Measurements from ENCODE around the gene EIF5A. TPM values are rescaled to one million over a fixed set of nuclear protein-coding genes. Genes with fewer than 3 reads are reported as not detected.

EIF5A gene
- polyA plus RNA-seq, 2 of the 4 experiments (the other 2 are of a cell fraction) = 969 to 1,918 TPM

DNA sequence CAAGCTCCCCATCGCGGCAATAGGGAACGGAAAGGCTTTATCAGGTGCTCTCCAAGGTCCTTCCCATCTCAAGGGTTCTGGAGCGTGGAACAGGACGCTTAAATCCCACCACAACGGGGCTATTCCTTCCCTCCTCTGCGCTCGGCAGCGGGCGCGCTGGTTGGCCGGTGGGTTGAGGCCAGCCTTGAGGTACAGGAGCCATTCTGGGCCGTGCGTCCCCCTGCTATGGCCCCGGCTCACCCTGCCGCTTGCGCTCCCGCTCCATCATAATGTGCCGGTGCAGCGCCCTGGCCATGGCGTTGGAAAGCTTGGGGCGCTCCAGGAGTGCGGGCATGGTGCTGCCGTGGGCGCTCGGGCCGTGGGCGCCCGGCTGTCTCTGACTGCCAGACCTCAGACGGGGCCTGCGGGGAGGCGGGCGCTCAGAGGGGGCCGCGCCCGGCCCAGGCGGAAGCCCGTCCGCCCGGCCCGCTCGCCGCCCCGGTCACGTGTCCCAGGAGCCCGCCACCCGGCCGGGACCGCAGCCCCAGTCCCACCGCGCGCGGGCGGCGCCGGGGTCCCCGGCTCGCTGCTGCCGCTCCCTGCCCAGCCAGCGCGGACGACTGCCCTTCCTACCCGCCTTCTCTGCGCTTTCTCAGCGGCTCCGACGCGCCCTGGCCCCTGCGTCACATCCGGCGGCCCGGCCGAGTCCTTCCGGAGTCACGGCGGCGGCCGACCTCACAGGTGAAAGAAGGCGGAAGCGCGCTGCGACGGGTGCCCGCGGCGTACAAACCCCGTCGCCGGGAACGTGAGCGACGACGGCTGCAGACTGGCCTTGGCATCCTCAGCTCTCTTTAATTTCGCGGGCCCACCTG is 7.5 kb downstream of the EIF5A start, which contains the start of gene GPS2 (continued):
- TF ChIP-seq, protein P1, sequence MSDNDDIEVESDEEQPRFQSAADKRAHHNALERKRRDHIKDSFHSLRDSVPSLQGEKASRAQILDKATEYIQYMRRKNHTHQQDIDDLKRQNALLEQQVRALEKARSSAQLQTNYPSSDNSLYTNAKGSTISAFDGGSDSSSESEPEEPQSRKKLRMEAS (IDR thresholded peaks at IDR 0.05) = peak; percentile 93
- TF ChIP-seq, protein P2, sequence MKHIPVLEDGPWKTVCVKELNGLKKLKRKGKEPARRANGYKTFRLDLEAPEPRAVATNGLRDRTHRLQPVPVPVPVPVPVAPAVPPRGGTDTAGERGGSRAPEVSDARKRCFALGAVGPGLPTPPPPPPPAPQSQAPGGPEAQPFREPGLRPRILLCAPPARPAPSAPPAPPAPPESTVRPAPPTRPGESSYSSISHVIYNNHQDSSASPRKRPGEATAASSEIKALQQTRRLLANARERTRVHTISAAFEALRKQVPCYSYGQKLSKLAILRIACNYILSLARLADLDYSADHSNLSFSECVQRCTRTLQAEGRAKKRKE (CRISPR knock-in tag; IDR thresholded peaks at IDR 0.05; ENCODE audit: low read depth) = peak; percentile 62; the same call in 1 of the 2 replicates
- TF ChIP-seq POLR2AphosphoS2 (conservative IDR thresholded peaks at IDR 0.05; ENCODE audit: low read length) = peak; percentile 87; the same call in 1 of the 2 replicates
- 0 out of 3 replicates have a peak, but pooled peaks have one; percentile 20 for TF ChIP-seq SMC3 (IDR thresholded peaks at IDR 0.05)
- 0 out of 2 replicates have a peak, but pooled peaks have one; percentile 31 for TF ChIP-seq ESRRA (IDR thresholded peaks at IDR 0.05; ENCODE audit: borderline replicate concordance, low read length)

DNA sequence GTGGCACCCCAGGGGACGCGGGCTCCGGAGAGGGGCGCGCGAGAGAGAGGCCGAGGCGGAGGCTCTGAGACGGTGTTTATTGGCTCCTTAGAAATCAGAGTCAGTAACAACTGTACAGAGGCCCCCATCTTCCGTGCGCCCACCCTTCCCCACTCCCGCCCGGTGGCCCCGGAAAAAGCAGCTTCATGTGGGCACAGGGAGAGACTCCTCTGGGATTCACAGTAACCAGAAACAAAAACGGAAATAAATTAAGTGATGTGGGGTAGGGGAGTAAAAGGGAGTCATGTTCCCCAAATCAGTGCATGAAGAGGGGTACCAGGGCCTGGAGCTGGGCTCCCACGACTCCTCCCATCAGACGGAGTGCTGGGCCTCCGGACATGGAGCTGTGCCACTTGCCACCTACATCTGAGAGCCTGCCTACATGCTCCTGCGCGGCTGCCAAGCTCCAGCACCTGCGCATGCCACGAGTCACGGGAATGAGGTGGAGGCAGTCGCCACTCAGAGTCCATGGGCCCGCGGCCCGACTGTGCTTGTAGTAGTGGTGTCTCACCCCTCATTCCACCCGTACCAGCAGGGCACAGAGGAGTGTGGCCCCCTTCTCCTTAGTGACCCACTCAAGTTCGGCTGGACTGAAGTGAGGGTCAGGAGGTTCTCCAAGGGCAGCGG is 8.3 kb downstream of the EIF5A start:
- Histone ChIP-seq H3K4me2 (peak overlapping the region; percentile 90), H3K4me3 (peak overlapping the region; percentile 75), H3K9me3 (no peaks in the 10 kb centered on the region), H3K27ac (peak overlapping the region; percentile 88 to 95), H3K4me1 (peaks cover 39% of the 10 kb centered on the region)
- FAIRE-seq = no peak
- ChIA-PET CTCF (interaction anchor here (0.7 to 6.1 kb wide), 7 partner anchors 10 to 40 kb away, joined by 3 to 58 read pairs (median 7); no protein-coding TSS in a partner anchor), POLR2A (interaction anchor here (0.9 to 4.0 kb wide), 2 partner anchors 14 to 21 kb away, joined by 3 to 22 read pairs; partner anchors contain the start of genes ACAP1 and NEURL4)
- WGBS (ENCODE audit: missing lambda C conversion rate) = 49% methylated on average over 22 of the region's 30 CpGs
- 0 out of 5 replicates have a peak, but pooled peaks of 1 of the 2 experiments have one; percentile 5 for TF ChIP-seq EP300 (IDR thresholded peaks at IDR 0.05)
- TF ChIP-seq, protein P2 (CRISPR knock-in tag; IDR thresholded peaks at IDR 0.05; ENCODE audit: low read depth) = 0 out of 2 replicates have a peak, but pooled peaks have one; percentile 1
- 0 out of 2 replicates have a peak, but pooled peaks have one; percentile 24 for TF ChIP-seq POLR2A (IDR thresholded peaks at IDR 0.05; ENCODE audit: low read length)
- TF ChIP-seq RAD21 (conservative IDR thresholded peaks at IDR 0.05 in 1 of 2, IDR thresholded peaks at IDR 0.05 in 1 of 2) = no peak
- no peak for TF ChIP-seq HOXB13 (CRISPR knock-in tag; IDR thresholded peaks at IDR 0.05; ENCODE audit: low read depth)
- peak; percentile 43 for TF ChIP-seq KDM5A (IDR thresholded peaks at IDR 0.05)
- peak in 1 of 2 experiments; percentile 67; a peak in 2 of 5 replicates for TF ChIP-seq JUN (IDR thresholded peaks at IDR 0.05)
- TF ChIP-seq SREBF2 (IDR thresholded peaks at IDR 0.05) = no peak
- ATAC-seq = peak in 1 of 2 experiments; percentile 23; a peak in 4 of 6 replicates
- DNase-seq (ENCODE audit: low read depth in 1 of 2, low spot score in 1 of 2) = no peak

DNA sequence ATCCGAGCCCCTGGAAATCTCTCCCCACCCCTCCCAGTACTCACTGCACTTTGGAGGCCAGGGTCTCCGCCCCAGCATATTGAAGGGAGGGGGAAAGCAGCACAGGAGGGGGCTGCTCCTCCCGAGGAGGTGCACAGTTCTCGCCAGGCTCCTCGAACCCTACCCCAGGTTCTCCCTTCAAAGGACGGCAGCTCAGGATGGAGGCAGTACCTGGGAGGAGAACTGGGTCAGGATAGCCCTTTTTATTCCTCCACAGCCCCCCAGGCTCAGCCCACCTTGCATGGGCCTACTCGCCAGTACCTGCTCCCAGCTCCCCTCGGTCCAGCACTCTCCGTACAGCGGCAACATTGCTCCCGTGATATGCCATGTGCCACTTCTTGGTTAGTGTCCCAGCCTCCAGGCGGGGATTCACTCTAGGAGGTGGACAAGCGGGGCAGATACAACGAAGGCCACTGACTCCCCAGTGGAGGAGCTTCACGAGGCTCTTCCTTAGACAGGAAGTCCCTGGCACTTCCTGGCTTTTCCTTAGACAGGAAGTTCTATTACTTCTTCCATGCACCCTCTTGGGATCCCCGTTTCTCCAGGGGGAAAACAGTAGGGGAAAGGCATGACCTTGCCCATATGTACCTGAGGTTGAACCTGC is 9.9 kb downstream of the EIF5A start:
- Histone ChIP-seq H3K4me3 (no peak overlapping the region), H3K4me2 (no peak overlapping the region), H3K4me1 (peaks cover 26% of the 10 kb centered on the region; the same call in 2 of the 3 replicates), H3K9me3 (no peaks in the 10 kb centered on the region), H3K27ac (no peak overlapping the region)
- 90% methylated on average over 16 of the region's 16 CpGs for WGBS (ENCODE audit: missing lambda C conversion rate)
- no peak for DNase-seq (ENCODE audit: low read depth in 1 of 2, low spot score in 1 of 2)
- TF ChIP-seq, protein P3, sequence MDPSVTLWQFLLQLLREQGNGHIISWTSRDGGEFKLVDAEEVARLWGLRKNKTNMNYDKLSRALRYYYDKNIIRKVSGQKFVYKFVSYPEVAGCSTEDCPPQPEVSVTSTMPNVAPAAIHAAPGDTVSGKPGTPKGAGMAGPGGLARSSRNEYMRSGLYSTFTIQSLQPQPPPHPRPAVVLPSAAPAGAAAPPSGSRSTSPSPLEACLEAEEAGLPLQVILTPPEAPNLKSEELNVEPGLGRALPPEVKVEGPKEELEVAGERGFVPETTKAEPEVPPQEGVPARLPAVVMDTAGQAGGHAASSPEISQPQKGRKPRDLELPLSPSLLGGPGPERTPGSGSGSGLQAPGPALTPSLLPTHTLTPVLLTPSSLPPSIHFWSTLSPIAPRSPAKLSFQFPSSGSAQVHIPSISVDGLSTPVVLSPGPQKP (IDR thresholded peaks at IDR 0.05; ENCODE audit: low read depth, low read length) = no peak
- TF ChIP-seq ZC3H11A (IDR thresholded peaks at IDR 0.05) = no peak
- TF ChIP-seq KDM1A (IDR thresholded peaks at IDR 0.05; ENCODE audit: low read depth) = no peak
- CTCF ChIA-PET = interaction anchor here (0.5 to 6.1 kb wide), 13 partner anchors 8 to 199 kb away, joined by 3 to 58 read pairs (median 4); partner anchors contain the start of gene NEURL4
- POLR2A ChIA-PET = interaction anchor here (1.5 kb wide), 1 partner anchor 12 kb away, joined by 4 read pairs; the partner anchor contains the start of gene NEURL4
- FAIRE-seq = no peak
- ATAC-seq = no peak

Data from A549 (cell line).